HEK293 (cell line): Measurements from ENCODE around the gene IRX2.

ENCODE experiments used
- CTCF ChIA-PET: fragments of 350-600 bp; formaldehyde crosslinking; extraction: SDS; loops from one replicate; lab custom pipeline; 2021; ENCODE audit warnings: antibody characterized with exemption; lab: Yijun Ruan, JAX
- POLR2A ChIA-PET: fragments of 300-600 bp; formaldehyde crosslinking; extraction: SDS; loops from one replicate; lab custom pipeline; 2020; ENCODE audit warnings: antibody characterized with exemption, inconsistent platforms; lab: Yijun Ruan, JAX
- H3K27ac ChIP-seq: fragments of 200-500 bp; sonication (Bioruptor generic); 2 replicates; pipeline ENCODE4 v1.5.1; 2014; ENCODE audit warnings: low read depth, low read length, control low read depth, inconsistent platforms; ENCODE audit errors: extremely low read depth
- H3K36me3 ChIP-seq, 2 experiments: fragments of 200-500 bp in 1 of 2; sonication (Bioruptor generic) in 1 of 2; 1 replicate in 1 of 2; 2 replicates in 1 of 2; pipeline ENCODE4 v1.5.1; 2014 to 2017; ENCODE audit warnings: inconsistent platforms in 2 of 2, low read length in 2 of 2; ENCODE audit not compliant: control insufficient read depth in 2 of 2, insufficient read depth in 1 of 2
- H3K4me1 ChIP-seq: fragments of 200-500 bp; sonication (Bioruptor generic); 2 replicates; pipeline ENCODE4 v1.5.1; 2014; ENCODE audit warnings: mild to moderate bottlenecking, low read length, inconsistent platforms; ENCODE audit not compliant: control insufficient read depth, insufficient read depth
- H3K4me3 ChIP-seq: 2 replicates; pipeline ENCODE4 v1.5.1; 2011; ENCODE audit warnings: low read depth, mild to moderate bottlenecking, control low read depth, low read length, moderate library complexity
- H3K9me3 ChIP-seq: fragments of 200-500 bp; sonication (Bioruptor generic); 2 replicates; pipeline ENCODE4 v1.5.1; 2014; ENCODE audit warnings: low read depth, low read length, inconsistent platforms; ENCODE audit not compliant: control insufficient read depth, insufficient read depth
- BCL11A ChIP-seq: fragments of 450-650 bp; formaldehyde crosslinking; IDR thresholded peaks from 2 replicates; pipeline ENCODE4 v1.5.1; 2016; ENCODE audit warnings: low read depth, missing biosample characterization, missing genetic modification characterization
- BCL11B ChIP-seq: fragments of 450-650 bp; formaldehyde crosslinking; IDR thresholded peaks from 2 replicates; pipeline ENCODE4 v1.5.1; 2016; ENCODE audit warnings: low read depth, missing biosample characterization, missing genetic modification characterization
- FEZF1 ChIP-seq: fragments of 450-650 bp; formaldehyde crosslinking; IDR thresholded peaks from 2 replicates; pipeline ENCODE4 v1.5.1; 2016; ENCODE audit warnings: missing biosample characterization, missing genetic modification characterization
- REPIN1 ChIP-seq: fragments of 450-650 bp; formaldehyde crosslinking; IDR thresholded peaks from 2 replicates; pipeline ENCODE4 v1.5.1; 2017; ENCODE audit warnings: missing biosample characterization, missing genetic modification characterization, low read depth
- SCRT2 ChIP-seq: fragments of 450-650 bp; formaldehyde crosslinking; IDR thresholded peaks from 2 replicates; pipeline ENCODE4 v1.5.1; 2016; ENCODE audit warnings: missing biosample characterization, missing genetic modification characterization
- WT1 ChIP-seq: fragments of 450-650 bp; formaldehyde crosslinking; IDR thresholded peaks from 2 replicates; pipeline ENCODE4 v1.5.1; 2016; ENCODE audit warnings: missing biosample characterization, missing genetic modification characterization
- ZBTB48 ChIP-seq: fragments of 450-650 bp; formaldehyde crosslinking; IDR thresholded peaks from 2 replicates; pipeline ENCODE4 v1.5.1; 2016; ENCODE audit warnings: missing biosample characterization, missing genetic modification characterization
- ZNF335 ChIP-seq: fragments of 450-650 bp; formaldehyde crosslinking; conservative IDR thresholded peaks from 2 replicates; pipeline ENCODE4 v1.5.1; 2016; ENCODE audit warnings: missing biosample characterization, missing genetic modification characterization
- ZNF426 ChIP-seq: fragments of 450-650 bp; formaldehyde crosslinking; IDR thresholded peaks from 2 replicates; pipeline ENCODE4 v1.5.1; 2017; ENCODE audit warnings: missing biosample characterization, missing genetic modification characterization, mild to moderate bottlenecking, inconsistent platforms, moderate library complexity
- ZNF473 ChIP-seq: fragments of 450-650 bp; formaldehyde crosslinking; IDR thresholded peaks from 2 replicates; pipeline ENCODE4 v1.5.1; 2017; ENCODE audit warnings: missing biosample characterization, missing genetic modification characterization
- ZNF544 ChIP-seq: fragments of 450-650 bp; formaldehyde crosslinking; IDR thresholded peaks from 2 replicates; pipeline ENCODE4 v1.5.0; 2017; ENCODE audit warnings: missing biosample characterization, missing genetic modification characterization
- ZNF76 ChIP-seq: fragments of 450-650 bp; formaldehyde crosslinking; IDR thresholded peaks from 2 replicates; pipeline ENCODE4; 2016; ENCODE audit warnings: low read depth, missing biosample characterization, missing genetic modification characterization, borderline replicate concordance
- ZNF837 ChIP-seq: fragments of 450-650 bp; formaldehyde crosslinking; IDR thresholded peaks from 2 replicates; pipeline ENCODE4 v1.5.1; 2016; ENCODE audit warnings: missing biosample characterization, missing genetic modification characterization
- TF ChIP-seq, protein P1 (sequence below): fragments of 450-650 bp; formaldehyde crosslinking; IDR thresholded peaks from 2 replicates; pipeline ENCODE4 v1.5.1; 2016; ENCODE audit warnings: missing biosample characterization, missing genetic modification characterization
- TF ChIP-seq, protein P2 (sequence below): fragments of 450-650 bp; formaldehyde crosslinking; IDR thresholded peaks from 2 replicates; pipeline ENCODE4 v1.5.1; 2016; ENCODE audit warnings: missing biosample characterization, missing genetic modification characterization, borderline replicate concordance
- TF ChIP-seq, protein P3 (sequence below): fragments of 450-650 bp; formaldehyde crosslinking; IDR thresholded peaks from 2 replicates; pipeline ENCODE4 v1.5.1; 2016; ENCODE audit warnings: missing biosample characterization, missing genetic modification characterization
- TF ChIP-seq, protein P4 (sequence below): fragments of 450-650 bp; formaldehyde crosslinking; IDR thresholded peaks from 2 replicates; pipeline ENCODE4 v1.5.1; 2017; ENCODE audit warnings: missing biosample characterization, missing genetic modification characterization
- TF ChIP-seq, protein P5 (sequence below): fragments of 450-650 bp; formaldehyde crosslinking; IDR thresholded peaks from 2 replicates; pipeline ENCODE4 v1.5.1; 2016; ENCODE audit warnings: missing biosample characterization, missing genetic modification characterization, low read depth

The IRX2 gene

DNA sequence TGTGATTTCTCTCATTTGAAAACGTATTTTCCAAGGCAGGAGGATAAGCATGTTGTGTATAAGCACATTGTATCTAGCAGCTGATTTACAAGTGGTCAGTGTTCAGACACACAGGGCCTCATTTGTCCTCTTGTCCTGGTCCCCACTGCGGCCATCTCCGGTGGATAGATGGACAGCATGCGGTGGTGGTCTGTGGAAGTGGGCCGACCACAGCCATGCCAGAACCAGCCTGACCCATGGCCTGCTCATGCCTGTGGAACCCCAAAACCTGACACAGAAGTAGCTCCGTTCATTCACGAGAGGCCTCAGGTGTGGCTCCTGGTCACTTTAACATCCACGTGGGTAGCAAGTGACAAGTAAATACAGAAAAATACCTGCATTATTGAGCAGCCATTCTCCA, 14.6 kb downstream of the IRX2 start (continued):
- TF ChIP-seq, protein P1, sequence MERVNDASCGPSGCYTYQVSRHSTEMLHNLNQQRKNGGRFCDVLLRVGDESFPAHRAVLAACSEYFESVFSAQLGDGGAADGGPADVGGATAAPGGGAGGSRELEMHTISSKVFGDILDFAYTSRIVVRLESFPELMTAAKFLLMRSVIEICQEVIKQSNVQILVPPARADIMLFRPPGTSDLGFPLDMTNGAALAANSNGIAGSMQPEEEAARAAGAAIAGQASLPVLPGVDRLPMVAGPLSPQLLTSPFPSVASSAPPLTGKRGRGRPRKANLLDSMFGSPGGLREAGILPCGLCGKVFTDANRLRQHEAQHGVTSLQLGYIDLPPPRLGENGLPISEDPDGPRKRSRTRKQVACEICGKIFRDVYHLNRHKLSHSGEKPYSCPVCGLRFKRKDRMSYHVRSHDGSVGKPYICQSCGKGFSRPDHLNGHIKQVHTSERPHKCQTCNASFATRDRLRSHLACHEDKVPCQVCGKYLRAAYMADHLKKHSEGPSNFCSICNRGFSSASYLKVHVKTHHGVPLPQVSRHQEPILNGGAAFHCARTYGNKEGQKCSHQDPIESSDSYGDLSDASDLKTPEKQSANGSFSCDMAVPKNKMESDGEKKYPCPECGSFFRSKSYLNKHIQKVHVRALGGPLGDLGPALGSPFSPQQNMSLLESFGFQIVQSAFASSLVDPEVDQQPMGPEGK, result no peak
- TF ChIP-seq ZNF335 (tag by site-specific recombination) (no peak), ZNF426 (tag by site-specific recombination) (no peak), BCL11A (no peak), REPIN1 (tag by site-specific recombination) (no peak), ZNF76 (tag by site-specific recombination) (no peak), ZNF544 (tag by site-specific recombination) (no peak)

DNA sequence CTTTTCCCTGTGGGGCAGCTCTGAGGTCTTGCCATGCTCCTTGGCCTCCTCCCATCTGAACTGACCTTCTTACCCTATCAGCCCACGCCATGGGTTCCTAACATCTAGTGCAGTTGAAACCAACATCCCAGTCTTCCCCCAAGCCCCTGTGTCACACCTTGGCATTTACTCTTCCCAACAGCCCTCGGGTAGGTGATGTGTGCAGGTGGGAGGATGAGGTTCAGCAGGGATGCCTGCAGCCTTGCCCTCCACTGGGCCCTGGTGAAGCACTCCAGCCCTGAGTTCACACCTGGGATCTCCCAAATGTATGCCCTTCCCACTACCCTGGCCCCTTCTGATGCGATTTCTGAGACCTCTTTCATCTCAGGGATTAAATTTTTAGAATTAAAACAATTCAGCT, 15.5 kb downstream of the IRX2 start:
- POLR2A ChIA-PET, result no interaction called here
- Histone ChIP-seq H3K4me3 (no peak overlapping the region), H3K36me3 (no peaks in the 10 kb centered on the region), H3K4me1 (no peaks in the 10 kb centered on the region)
- CTCF ChIA-PET, result no interaction called here
- TF ChIP-seq, protein P2, sequence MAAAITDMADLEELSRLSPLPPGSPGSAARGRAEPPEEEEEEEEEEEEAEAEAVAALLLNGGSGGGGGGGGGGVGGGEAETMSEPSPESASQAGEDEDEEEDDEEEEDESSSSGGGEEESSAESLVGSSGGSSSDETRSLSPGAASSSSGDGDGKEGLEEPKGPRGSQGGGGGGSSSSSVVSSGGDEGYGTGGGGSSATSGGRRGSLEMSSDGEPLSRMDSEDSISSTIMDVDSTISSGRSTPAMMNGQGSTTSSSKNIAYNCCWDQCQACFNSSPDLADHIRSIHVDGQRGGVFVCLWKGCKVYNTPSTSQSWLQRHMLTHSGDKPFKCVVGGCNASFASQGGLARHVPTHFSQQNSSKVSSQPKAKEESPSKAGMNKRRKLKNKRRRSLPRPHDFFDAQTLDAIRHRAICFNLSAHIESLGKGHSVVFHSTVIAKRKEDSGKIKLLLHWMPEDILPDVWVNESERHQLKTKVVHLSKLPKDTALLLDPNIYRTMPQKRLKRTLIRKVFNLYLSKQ (tag by site-specific recombination), result no peak
- no peak for TF ChIP-seq BCL11B (tag by site-specific recombination)
- TF ChIP-seq, all 188 proteins: peak for 0
- no peak overlapping the region for H3K27ac ChIP-seq
- no peaks in the 10 kb centered on the region for H3K9me3 ChIP-seq

DNA sequence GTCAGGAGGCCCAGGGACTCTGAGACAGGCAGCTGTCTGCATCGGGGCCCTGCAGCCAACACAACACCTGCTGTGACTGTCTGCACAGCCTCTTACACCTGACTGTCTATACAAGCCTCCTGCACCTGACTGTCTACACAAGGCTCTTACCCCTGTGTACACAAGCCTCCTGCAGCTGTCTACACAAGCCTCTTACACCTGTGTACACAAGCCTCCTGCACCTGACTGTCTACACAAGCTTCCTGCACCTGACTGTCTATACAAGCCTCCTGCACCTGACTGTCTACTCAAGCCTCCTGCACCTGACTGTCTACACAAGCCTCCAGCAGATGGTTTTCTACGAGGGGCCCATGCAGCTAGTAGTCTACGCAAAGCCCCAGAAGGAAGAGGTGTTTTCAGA, 18.6 kb downstream of the IRX2 start:
- ChIA-PET CTCF (interaction anchor here (0.6 kb wide), 1 partner anchor 1998 kb away, joined by 3 read pairs; no protein-coding TSS in a partner anchor), POLR2A (no interaction called here)
- H3K27ac ChIP-seq, result no peak overlapping the region
- no peaks in the 10 kb centered on the region for H3K9me3 ChIP-seq
- H3K4me3 ChIP-seq, result no peak overlapping the region
- TF ChIP-seq ZNF837 (tag by site-specific recombination), result no peak
- TF ChIP-seq, protein P3, sequence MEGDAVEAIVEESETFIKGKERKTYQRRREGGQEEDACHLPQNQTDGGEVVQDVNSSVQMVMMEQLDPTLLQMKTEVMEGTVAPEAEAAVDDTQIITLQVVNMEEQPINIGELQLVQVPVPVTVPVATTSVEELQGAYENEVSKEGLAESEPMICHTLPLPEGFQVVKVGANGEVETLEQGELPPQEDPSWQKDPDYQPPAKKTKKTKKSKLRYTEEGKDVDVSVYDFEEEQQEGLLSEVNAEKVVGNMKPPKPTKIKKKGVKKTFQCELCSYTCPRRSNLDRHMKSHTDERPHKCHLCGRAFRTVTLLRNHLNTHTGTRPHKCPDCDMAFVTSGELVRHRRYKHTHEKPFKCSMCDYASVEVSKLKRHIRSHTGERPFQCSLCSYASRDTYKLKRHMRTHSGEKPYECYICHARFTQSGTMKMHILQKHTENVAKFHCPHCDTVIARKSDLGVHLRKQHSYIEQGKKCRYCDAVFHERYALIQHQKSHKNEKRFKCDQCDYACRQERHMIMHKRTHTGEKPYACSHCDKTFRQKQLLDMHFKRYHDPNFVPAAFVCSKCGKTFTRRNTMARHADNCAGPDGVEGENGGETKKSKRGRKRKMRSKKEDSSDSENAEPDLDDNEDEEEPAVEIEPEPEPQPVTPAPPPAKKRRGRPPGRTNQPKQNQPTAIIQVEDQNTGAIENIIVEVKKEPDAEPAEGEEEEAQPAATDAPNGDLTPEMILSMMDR, result no peak
- no peak for TF ChIP-seq WT1 (tag by site-specific recombination)
- no peaks in the 10 kb centered on the region for H3K36me3 ChIP-seq
- H3K4me1 ChIP-seq, result no peaks in the 10 kb centered on the region

DNA sequence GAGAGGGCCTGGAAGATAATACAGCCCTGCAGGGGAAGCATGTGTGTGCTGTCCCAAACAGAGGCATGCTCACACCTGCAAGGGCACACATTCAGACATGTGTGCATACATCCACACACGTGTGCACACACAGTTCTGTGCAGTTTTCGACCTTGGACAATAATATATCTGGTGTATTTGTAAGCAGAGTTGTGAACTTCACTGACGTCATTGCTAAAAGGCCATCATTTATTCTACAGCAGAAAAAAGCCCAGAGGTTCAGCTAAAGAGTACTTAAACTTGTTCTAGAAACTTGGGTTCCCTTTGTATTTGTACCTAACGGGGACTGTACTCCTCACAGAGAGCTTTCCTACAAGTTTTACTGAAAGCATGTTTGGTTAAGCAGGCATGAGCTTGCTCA, 19.5 kb downstream of the IRX2 start:
- Histone ChIP-seq H3K4me1 (no peaks in the 10 kb centered on the region), H3K36me3 (no peaks in the 10 kb centered on the region), H3K4me3 (no peak overlapping the region), H3K9me3 (no peaks in the 10 kb centered on the region), H3K27ac (no peak overlapping the region)
- ChIA-PET CTCF (interaction anchor here (0.6 kb wide), 1 partner anchor 1999 kb away, joined by 3 read pairs; no protein-coding TSS in a partner anchor), POLR2A (no interaction called here)
- TF ChIP-seq SCRT2 (tag by site-specific recombination) (no peak), ZBTB48 (no peak), ZNF473 (tag by site-specific recombination) (no peak), FEZF1 (tag by site-specific recombination) (no peak), REPIN1 (tag by site-specific recombination) (no peak)
- TF ChIP-seq, protein P4, sequence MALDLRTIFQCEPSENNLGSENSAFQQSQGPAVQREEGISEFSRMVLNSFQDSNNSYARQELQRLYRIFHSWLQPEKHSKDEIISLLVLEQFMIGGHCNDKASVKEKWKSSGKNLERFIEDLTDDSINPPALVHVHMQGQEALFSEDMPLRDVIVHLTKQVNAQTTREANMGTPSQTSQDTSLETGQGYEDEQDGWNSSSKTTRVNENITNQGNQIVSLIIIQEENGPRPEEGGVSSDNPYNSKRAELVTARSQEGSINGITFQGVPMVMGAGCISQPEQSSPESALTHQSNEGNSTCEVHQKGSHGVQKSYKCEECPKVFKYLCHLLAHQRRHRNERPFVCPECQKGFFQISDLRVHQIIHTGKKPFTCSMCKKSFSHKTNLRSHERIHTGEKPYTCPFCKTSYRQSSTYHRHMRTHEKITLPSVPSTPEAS (tag by site-specific recombination), result no peak
- TF ChIP-seq, protein P5, sequence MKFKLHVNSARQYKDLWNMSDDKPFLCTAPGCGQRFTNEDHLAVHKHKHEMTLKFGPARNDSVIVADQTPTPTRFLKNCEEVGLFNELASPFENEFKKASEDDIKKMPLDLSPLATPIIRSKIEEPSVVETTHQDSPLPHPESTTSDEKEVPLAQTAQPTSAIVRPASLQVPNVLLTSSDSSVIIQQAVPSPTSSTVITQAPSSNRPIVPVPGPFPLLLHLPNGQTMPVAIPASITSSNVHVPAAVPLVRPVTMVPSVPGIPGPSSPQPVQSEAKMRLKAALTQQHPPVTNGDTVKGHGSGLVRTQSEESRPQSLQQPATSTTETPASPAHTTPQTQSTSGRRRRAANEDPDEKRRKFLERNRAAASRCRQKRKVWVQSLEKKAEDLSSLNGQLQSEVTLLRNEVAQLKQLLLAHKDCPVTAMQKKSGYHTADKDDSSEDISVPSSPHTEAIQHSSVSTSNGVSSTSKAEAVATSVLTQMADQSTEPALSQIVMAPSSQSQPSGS (tag by site-specific recombination), result peak; percentile 71
